GM19452 (cell line): ENCODE data around the gene LENG8.
"Not testable (repeated sequence)": the region's sequence is repeated elsewhere in the genome, so short reads cannot be mapped to it uniquely, and the experiment has no call there.

Source experiments
- ATAC-seq: cut with Tn5 transposase; IDR thresholded peaks from one replicate; pipeline ENCODE4 v1.9.1; 2021; ENCODE audit not compliant: unreplicated experiment

LENG8 gene

GRCh38 chr19:54509200-54509940 is 60.4 kb downstream of the LENG8 start:
- not testable (repeated sequence) for ATAC-seq
